ENCODE measurements around the gene HAPSTR1.

Gene HAPSTR1

DNA sequence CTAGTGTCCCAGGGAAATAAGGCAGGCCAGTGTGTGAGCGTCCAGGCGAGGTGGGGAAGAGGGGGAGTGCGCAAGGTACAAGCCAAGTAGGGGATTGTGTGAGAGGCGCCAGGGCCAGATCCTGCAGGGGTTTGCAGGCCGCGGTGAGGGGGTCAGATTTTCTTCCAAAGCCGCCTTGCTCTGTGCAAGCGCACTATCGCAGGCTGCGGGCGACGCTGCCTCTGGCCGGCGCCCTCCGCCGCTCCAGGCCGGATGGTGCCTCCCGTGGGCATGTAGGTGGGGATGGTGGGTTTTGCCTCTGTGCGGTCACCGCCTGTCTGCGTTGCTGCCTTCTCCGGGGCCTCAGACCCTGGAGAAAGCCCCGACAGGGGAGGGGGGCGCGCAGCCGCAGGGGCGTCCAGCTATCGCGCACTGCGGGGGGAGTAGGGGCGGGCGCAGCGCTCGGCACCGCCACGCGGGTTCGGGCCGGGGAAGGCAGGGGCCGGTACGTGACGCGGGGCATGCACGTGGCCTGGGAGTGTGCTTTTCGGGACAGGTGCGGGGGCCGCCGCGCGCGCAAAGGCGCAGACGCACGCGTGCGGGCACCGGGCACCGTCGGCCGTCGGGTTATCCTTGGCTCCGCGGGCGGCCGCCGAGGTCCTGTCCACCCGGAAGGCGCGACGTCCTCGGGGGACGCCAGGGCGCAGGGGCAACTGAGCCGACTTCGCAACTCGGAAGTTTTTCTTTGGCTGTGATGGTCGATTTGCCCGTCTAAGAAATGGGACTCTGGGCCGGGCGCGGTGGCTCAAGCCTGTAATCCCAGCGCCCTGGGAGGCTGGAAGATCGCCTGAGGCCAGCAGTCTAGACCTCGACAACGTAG, 1.1 kb upstream of the HAPSTR1 start:
- intact Hi-C loops (cut with DNase I; ENCODE audit: low total_unique reads): loop anchor here (5.0 to 10.0 kb wide), 2 partner anchors 128 to 226 kb away; partner anchors contain the start of genes CARHSP1 and USP7
- H3K27ac ChIP-seq: peak overlapping the region; percentile 77 to 89
- no peaks in the 10 kb centered on the region for H3K9me3 ChIP-seq
- peaks cover 0 to 32% (median 20%) of the 10 kb centered on the region in 4 donors for H3K4me1 ChIP-seq
- H3K36me3 ChIP-seq: peaks cover 0 to 5% (median 0%) of the 10 kb centered on the region in 3 donors
- H3K27me3 ChIP-seq: no peaks in the 10 kb centered on the region
- peak overlapping the region; percentile 60 to 65 for H3K4me3 ChIP-seq
- peak; percentile 46 to 78 for DNase-seq
- TF ChIP-seq, protein P1, sequence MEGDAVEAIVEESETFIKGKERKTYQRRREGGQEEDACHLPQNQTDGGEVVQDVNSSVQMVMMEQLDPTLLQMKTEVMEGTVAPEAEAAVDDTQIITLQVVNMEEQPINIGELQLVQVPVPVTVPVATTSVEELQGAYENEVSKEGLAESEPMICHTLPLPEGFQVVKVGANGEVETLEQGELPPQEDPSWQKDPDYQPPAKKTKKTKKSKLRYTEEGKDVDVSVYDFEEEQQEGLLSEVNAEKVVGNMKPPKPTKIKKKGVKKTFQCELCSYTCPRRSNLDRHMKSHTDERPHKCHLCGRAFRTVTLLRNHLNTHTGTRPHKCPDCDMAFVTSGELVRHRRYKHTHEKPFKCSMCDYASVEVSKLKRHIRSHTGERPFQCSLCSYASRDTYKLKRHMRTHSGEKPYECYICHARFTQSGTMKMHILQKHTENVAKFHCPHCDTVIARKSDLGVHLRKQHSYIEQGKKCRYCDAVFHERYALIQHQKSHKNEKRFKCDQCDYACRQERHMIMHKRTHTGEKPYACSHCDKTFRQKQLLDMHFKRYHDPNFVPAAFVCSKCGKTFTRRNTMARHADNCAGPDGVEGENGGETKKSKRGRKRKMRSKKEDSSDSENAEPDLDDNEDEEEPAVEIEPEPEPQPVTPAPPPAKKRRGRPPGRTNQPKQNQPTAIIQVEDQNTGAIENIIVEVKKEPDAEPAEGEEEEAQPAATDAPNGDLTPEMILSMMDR (IDR thresholded peaks at IDR 0.05): no peak

DNA sequence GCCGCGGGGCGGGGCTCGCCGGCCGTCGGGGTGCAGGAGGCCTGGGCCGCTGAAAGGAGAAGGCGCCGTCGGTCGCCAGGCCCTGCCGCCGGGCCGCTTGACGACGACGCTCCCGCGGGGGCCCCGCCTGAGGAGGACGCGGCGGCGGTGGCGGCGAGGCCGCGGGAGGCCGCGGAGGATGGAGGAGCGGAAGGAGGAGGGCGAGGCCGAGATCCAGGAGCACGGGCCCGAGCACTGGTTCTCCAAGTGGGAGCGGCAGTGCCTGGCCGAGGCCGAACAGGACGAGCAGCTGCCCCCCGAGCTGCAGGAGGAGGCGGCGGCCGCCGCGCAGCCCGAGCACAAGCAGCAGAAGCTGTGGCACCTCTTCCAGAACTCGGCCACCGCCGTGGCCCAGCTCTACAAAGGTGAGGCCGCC, 430 bp downstream of the HAPSTR1 start:
- DNase-seq: peak; percentile 41 to 76
- Histone ChIP-seq H3K9me3 (no peaks in the 10 kb centered on the region), H3K4me3 (peak overlapping the region; percentile 65 to 84), H3K27ac (peak overlapping the region; percentile 98 to 99), H3K4me1 (peaks cover 0 to 47% (median 35%) of the 10 kb centered on the region in 4 donors), H3K27me3 (no peaks in the 10 kb centered on the region), H3K36me3 (peaks cover 0 to 5% (median 0%) of the 10 kb centered on the region in 3 donors)
- intact Hi-C loops (cut with DNase I; ENCODE audit: low total_unique reads): loop anchor here (5.0 to 10.0 kb wide), 2 partner anchors 130 to 227 kb away; partner anchors contain the start of genes CARHSP1 and USP7
- TF ChIP-seq, protein P1 (IDR thresholded peaks at IDR 0.05): no peak

DNA sequence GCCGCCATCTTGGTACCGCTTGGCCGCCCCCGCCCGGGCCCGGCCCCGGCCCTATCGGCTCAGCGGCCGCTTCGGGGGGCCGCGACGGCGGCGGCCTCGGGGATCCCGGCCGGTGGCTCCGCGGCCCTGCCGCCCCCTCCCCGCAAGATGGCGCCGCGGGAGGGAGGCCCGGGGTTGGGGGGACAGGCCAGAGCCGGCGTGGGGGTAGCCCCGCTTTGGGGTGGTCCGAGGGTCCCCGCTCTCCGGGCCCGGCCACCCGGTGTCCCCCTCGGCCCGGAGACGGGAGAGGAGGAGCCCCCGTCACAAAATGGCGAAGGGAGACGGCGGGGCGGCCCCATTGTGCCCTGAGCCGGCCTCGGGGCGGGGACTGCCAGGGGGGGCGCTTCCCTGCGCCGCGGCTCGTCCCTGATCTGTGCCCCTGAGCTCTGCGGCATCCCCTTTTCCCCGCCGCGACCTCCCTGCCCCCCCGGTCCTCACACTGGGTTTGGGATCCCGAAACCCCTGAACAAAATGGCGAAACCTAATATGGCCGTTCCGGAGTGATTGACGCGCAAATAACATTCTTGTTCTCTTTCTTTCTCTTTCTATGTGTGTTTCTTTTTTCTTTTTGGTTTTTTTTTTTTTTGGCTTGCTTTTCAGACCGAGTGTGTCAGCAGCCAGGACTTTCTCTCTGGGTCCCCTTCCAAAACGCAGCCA, 986 bp downstream of the HAPSTR1 start:
- H3K4me3 ChIP-seq: peak overlapping the region; percentile 65 to 84
- no peaks in the 10 kb centered on the region for H3K9me3 ChIP-seq
- H3K27me3 ChIP-seq: no peaks in the 10 kb centered on the region
- H3K36me3 ChIP-seq: peaks cover 0 to 5% (median 0%) of the 10 kb centered on the region in 3 donors
- peak overlapping the region; percentile 98 to 99 for H3K27ac ChIP-seq
- H3K4me1 ChIP-seq: peaks cover 0 to 53% (median 37%) of the 10 kb centered on the region in 4 donors
- TF ChIP-seq, protein P1 (IDR thresholded peaks at IDR 0.05): no peak
- peak; percentile 36 to 80 for DNase-seq
- intact Hi-C loops (cut with DNase I; ENCODE audit: low total_unique reads): loop anchor here (5.0 to 10.0 kb wide), 2 partner anchors 130 to 228 kb away; partner anchors contain the start of genes CARHSP1 and USP7

DNA sequence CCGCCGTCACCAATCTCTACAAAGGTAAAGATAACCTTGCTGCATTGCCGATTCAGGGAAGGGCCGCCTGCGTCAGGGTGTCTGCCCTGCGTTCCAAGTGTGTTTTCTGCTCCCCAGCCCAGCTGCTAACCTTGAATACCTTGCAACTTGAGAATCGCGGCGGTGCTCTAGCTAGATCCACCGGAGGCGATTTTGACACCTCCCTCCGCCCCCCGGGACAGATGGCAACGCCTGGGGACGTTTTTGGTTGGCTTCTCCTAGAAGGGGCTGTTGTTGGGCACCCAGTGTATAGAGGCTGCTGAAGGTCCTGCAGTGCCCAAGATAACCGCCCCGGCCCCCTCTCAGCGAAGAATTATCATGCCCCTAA, 1.5 kb downstream of the HAPSTR1 start:
- peak overlapping the region; percentile 65 to 84 for H3K4me3 ChIP-seq
- intact Hi-C loops (cut with DNase I; ENCODE audit: low total_unique reads): loop anchor here (5.0 to 10.0 kb wide), 2 partner anchors 131 to 228 kb away; partner anchors contain the start of genes CARHSP1 and USP7
- H3K36me3 ChIP-seq: peaks cover 0 to 5% (median 0%) of the 10 kb centered on the region in 3 donors
- no peaks in the 10 kb centered on the region for H3K9me3 ChIP-seq
- H3K27me3 ChIP-seq: no peaks in the 10 kb centered on the region
- peaks cover 0 to 58% (median 41%) of the 10 kb centered on the region in 4 donors for H3K4me1 ChIP-seq
- H3K27ac ChIP-seq: peak overlapping the region; percentile 98 to 99
- TF ChIP-seq, protein P1 (IDR thresholded peaks at IDR 0.05): no peak
- peak; percentile 27 to 67 for DNase-seq
